GM23248 (cell line): ENCODE data around the gene NHS. TPM values are rescaled to one million over a fixed set of nuclear protein-coding genes. Genes with fewer than 3 reads are reported as not detected.

ENCODE experiments used
- DNase-seq: peaks from one replicate; pipeline ENCODE4 v3.0.0-alpha.2; 2015
- H2AFZ ChIP-seq: fragments of 200-600 bp; sonication (generic); 2 replicates; pipeline ENCODE4 v1.6.1; 2016; ENCODE audit warnings: antibody characterized with exemption
- H3F3A ChIP-seq: fragments of 200-600 bp; sonication (generic); 2 replicates; pipeline ENCODE4 v1.6.1; 2016; ENCODE audit warnings: mild to moderate bottlenecking, antibody characterized with exemption, mixed run types; ENCODE audit not compliant: insufficient read depth
- H3K27ac ChIP-seq: fragments of 200-600 bp; sonication (generic); 2 replicates; pipeline ENCODE4 v1.5.1; 2016; ENCODE audit warnings: mild to moderate bottlenecking
- H3K27me3 ChIP-seq: fragments of 200-600 bp; sonication (generic); replicated peaks from 2 replicates; pipeline ENCODE4 v1.6.1; 2016; ENCODE audit warnings: mild to moderate bottlenecking; ENCODE audit not compliant: insufficient read depth
- H3K36me3 ChIP-seq: fragments of 200-600 bp; sonication (generic); 2 replicates; pipeline ENCODE4 v1.6.1; 2016; ENCODE audit warnings: low read depth, mild to moderate bottlenecking
- H3K4me1 ChIP-seq: fragments of 200-600 bp; sonication (generic); 2 replicates; pipeline ENCODE4 v1.6.1; 2016; ENCODE audit warnings: mild to moderate bottlenecking; ENCODE audit not compliant: insufficient read depth
- H3K4me2 ChIP-seq: fragments of 200-600 bp; sonication (generic); one replicate; pipeline ENCODE4 v1.6.1; 2016; ENCODE audit warnings: mild to moderate bottlenecking; ENCODE audit not compliant: unreplicated experiment
- H3K4me3 ChIP-seq: fragments of 200-600 bp; sonication (generic); 2 replicates; pipeline ENCODE4 v1.5.1; 2016; ENCODE audit warnings: mild to moderate bottlenecking
- H3K79me2 ChIP-seq: fragments of 200-600 bp; sonication (generic); 2 replicates; pipeline ENCODE4 v1.6.1; 2016; ENCODE audit warnings: mild to moderate bottlenecking; ENCODE audit not compliant: insufficient read depth
- H3K9ac ChIP-seq: fragments of 200-600 bp; sonication (generic); 2 replicates; pipeline ENCODE4 v1.6.1; 2016; ENCODE audit warnings: mild to moderate bottlenecking
- H3K9me2 ChIP-seq: fragments of 200-600 bp; sonication (generic); 2 replicates; pipeline ENCODE4 v1.6.1; 2016; ENCODE audit warnings: mixed run types, mild to moderate bottlenecking, moderate library complexity; ENCODE audit not compliant: insufficient read depth
- H3K9me3 ChIP-seq: fragments of 200-600 bp; sonication (generic); one replicate; pipeline ENCODE4 v1.6.1; 2017; ENCODE audit warnings: low read depth
- H4K20me1 ChIP-seq: fragments of 200-600 bp; sonication (generic); 2 replicates; pipeline ENCODE4 v1.6.0; 2016; ENCODE audit not compliant: insufficient read depth
- EZH2 ChIP-seq: fragments of 200-600 bp; sonication (generic); IDR thresholded peaks from 2 replicates; pipeline ENCODE4 v1.6.1; 2018; ENCODE audit warnings: antibody characterized with exemption, mild to moderate bottlenecking; ENCODE audit not compliant: insufficient read depth, poor library complexity, severe bottlenecking
- EZH2phosphoT487 ChIP-seq: fragments of 200-600 bp; sonication (generic); IDR thresholded peaks from 2 replicates; pipeline ENCODE4 v1.6.1; 2018; ENCODE audit warnings: antibody characterized with exemption, moderate library complexity, mild to moderate bottlenecking, low read depth; ENCODE audit not compliant: insufficient read depth
- WGBS, 2 experiments: methylation state at CpG; one replicate each; pipeline ENCODE4 v1.1.6; 2015 to 2017; ENCODE audit warnings: low lambda C conversion rate in 2 of 2, low coverage in 1 of 2; ENCODE audit errors: missing lambda C conversion rate in 2 of 2; 5-methylcytosine and 5-hydroxymethylcytosine counted together
- in situ Hi-C: fragments of 300-500 bp; cut with MboI; formaldehyde crosslinking; loops from 2 replicates; pipeline ENCODE4 v1.15.0; 2020
- polyA plus RNA-seq: library from polyadenylated mRNA; unstranded; fragments of >200 nt; fragmentation: Nextera tagmentation; extraction: Ambion mirVana; gene quantifications from 2 replicates; pipeline ENCODE4 v1.2.1, GENCODE V29; 2016
- total RNA-seq: library from RNA; depleted of rRNA; stranded (reverse); fragments of >200 nt; shearing (Covaris generic); gene quantifications from 2 replicates; pipeline ENCODE4 v1.2.3, GENCODE V29; 2014

NHS gene
- total and polyA plus RNA-seq, 2 experiments from 2014 or later = 1.0 to 5.6 TPM

DNA sequence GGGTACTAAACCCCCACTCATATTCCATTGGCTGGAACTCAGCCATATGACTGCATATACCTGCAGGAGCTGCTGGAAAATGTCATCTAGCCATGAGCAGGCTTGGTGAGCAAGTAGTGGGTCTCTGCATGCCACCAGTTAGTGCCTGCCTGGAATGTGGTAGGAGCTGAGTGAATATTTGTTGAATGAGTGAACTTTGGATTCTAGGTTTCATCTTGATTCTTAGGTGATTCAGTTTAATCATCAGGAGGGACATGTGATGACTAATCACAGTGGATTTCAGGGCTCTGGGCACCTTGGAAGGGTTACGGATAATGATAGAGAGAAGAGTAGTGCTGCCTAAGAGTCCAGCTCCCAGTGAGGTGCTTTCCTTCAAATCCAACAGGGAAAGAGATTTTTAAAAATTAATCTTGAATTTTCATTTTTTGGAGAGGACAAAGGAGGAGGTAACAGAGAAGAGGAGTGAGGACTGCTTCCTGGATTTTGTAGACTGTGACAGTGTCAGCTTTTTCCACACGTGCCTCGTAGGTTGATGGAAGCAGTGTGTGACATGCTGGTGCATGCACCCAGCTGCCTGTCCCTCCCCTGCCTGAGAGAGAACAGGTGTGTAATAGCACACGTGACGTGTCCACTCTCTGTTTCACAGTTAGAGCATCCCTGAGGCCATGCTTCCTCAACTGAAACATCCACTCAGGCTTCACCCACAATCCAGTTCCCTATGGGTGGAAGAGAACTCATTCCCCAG lies 30.4 kb downstream of the NHS start:
- 77 to 80% methylated on average over 5 of the region's 5 CpGs for WGBS, 2 experiments
- Histone ChIP-seq H3K27me3 (no peaks in the 10 kb centered on the region), H2AFZ (no peak overlapping the region), H3F3A (no peaks in the 10 kb centered on the region), H4K20me1 (no peaks in the 10 kb centered on the region), H3K4me3 (no peak overlapping the region), H3K79me2 (no peaks in the 10 kb centered on the region), H3K36me3 (no peaks in the 10 kb centered on the region), H3K27ac (no peak overlapping the region), H3K4me1 (peaks cover 12% of the 10 kb centered on the region), H3K9me3 (no peaks in the 10 kb centered on the region), H3K9ac (no peak overlapping the region), H3K9me2 (no peaks in the 10 kb centered on the region), H3K4me2 (no peak overlapping the region)
- in situ Hi-C loops = no loop called here
- TF ChIP-seq EZH2 = no peak
- no peak for TF ChIP-seq EZH2phosphoT487
- peak; percentile 58 for DNase-seq

DNA sequence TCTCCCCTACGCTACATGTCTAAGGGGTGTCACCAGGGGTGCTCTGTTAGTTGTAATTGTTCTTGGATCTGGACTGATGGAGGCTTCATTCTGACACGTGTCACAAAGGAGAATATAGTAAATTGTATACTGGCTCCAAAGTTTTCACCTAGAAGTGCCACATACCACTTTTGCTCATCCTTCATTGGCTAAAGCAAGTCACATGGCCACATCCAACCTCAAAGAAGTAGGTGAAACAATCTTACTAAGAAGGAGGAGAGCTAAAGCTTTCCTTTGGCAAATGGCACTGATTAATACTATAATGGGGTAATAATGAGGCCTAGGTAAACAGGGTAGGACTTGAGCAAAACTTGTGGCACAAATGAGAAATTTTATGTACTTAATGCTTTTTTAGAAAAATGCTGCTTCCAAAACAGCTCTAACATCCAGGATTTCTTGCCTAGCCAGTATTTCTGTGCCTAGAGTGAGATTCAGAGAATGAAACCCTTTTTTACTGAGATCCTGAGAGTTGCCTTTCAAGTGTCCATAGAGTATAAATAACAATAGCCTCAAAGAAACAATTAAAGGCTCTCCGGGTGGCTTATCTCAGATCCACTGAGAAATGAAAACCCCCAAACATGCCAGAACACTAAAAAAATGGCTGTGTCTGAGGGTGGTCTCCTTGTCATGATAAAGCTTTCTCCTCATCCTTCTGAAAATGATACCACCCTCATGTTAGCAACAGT lies 34.7 kb downstream of the NHS start:
- H3K9me2 ChIP-seq = no peaks in the 10 kb centered on the region
- no peak overlapping the region for H3K4me2 ChIP-seq
- no peak overlapping the region for H2AFZ ChIP-seq
- no peaks in the 10 kb centered on the region for H3K79me2 ChIP-seq
- 76 to 98% methylated on average over 3 of the region's 3 CpGs for WGBS, 2 experiments
- H3K4me1 ChIP-seq = peaks cover 44% of the 10 kb centered on the region
- no peak overlapping the region for H3K9ac ChIP-seq
- no peak for TF ChIP-seq EZH2phosphoT487
- no peak for TF ChIP-seq EZH2
- H3K4me3 ChIP-seq = no peak overlapping the region
- no peaks in the 10 kb centered on the region for H3K36me3 ChIP-seq
- no peaks in the 10 kb centered on the region for H3K27me3 ChIP-seq
- in situ Hi-C loops = no loop called here
- no peaks in the 10 kb centered on the region for H4K20me1 ChIP-seq
- H3F3A ChIP-seq = peaks cover 22% of the 10 kb centered on the region
- no peak for DNase-seq
- no peak overlapping the region for H3K27ac ChIP-seq
- no peaks in the 10 kb centered on the region for H3K9me3 ChIP-seq

DNA sequence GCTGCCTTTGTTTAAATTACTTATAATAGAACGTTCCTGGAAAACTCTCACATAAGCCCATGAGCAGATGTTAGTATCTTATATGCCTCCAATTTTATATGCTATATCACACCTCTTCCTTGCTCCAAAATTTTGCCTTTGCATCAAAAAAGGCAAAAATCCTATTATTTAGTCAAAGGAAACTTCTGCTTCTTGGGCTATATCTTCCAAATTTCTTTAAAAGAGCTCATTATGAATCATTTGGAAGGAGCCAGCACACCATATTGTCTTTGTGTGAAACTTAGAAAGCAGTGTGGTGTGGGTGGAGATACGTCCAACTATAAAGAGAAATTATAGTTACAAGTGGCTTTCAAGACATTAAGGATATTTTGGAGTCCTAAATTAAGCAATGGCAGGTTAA lies 35.7 kb downstream of the NHS start:
- no peaks in the 10 kb centered on the region for H3K36me3 ChIP-seq
- no peaks in the 10 kb centered on the region for H3K9me2 ChIP-seq
- H4K20me1 ChIP-seq = no peaks in the 10 kb centered on the region
- DNase-seq = no peak
- no peak overlapping the region for H3K27ac ChIP-seq
- 69 to 81% methylated on average over 2 of the region's 2 CpGs for WGBS, 2 experiments
- no peak overlapping the region for H3K9ac ChIP-seq
- no peaks in the 10 kb centered on the region for H3K79me2 ChIP-seq
- TF ChIP-seq EZH2 (no peak), EZH2phosphoT487 (no peak)
- in situ Hi-C loops = no loop called here
- no peak overlapping the region for H3K4me3 ChIP-seq
- no peaks in the 10 kb centered on the region for H3K9me3 ChIP-seq
- peaks cover 22% of the 10 kb centered on the region for H3F3A ChIP-seq
- no peaks in the 10 kb centered on the region for H3K27me3 ChIP-seq
- no peak overlapping the region for H2AFZ ChIP-seq
- peaks cover 44% of the 10 kb centered on the region for H3K4me1 ChIP-seq
- no peak overlapping the region for H3K4me2 ChIP-seq

DNA sequence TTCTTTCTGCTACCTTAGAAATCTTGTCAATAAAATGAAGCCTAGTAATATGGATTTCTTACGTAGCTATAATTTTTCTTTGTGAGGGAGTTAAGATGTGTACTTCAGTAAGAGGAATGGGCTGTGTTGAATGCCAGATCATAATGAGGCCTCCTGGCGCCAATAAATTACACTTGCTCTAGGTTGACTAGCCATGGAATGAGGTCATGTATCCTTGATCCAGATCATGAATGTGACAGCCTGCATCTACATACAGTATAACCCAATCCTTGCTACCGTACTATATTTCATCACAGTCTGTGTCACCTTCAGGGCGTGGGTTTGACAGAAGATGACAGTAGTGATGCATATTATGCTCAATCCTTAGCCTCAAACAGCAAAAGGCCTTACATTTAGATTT lies 36.2 kb downstream of the NHS start:
- peaks cover 22% of the 10 kb centered on the region for H3F3A ChIP-seq
- H3K9ac ChIP-seq = no peak overlapping the region
- peaks cover 47% of the 10 kb centered on the region for H3K4me1 ChIP-seq
- TF ChIP-seq EZH2phosphoT487 (no peak), EZH2 (no peak)
- H3K9me3 ChIP-seq = no peaks in the 10 kb centered on the region
- 49 to 50% methylated on average over 4 of the region's 4 CpGs for WGBS, 2 experiments
- H3K36me3 ChIP-seq = no peaks in the 10 kb centered on the region
- no peak overlapping the region for H3K4me3 ChIP-seq
- in situ Hi-C loops = no loop called here
- no peak for DNase-seq
- H3K4me2 ChIP-seq = no peak overlapping the region
- no peaks in the 10 kb centered on the region for H3K79me2 ChIP-seq
- H3K27me3 ChIP-seq = no peaks in the 10 kb centered on the region
- H2AFZ ChIP-seq = no peak overlapping the region
- no peak overlapping the region for H3K27ac ChIP-seq
- H3K9me2 ChIP-seq = no peaks in the 10 kb centered on the region
- H4K20me1 ChIP-seq = no peaks in the 10 kb centered on the region
